NCI-H1048 (cell line): ENCODE results near the gene SLC35A3.
"Not testable (repeated sequence)": the region's sequence is repeated elsewhere in the genome, so short reads cannot be mapped to it uniquely, and the experiment has no call there.

Experiments
- DNase-seq: peaks from one replicate; lab custom pipeline; 2025; lab: John Stamatoyannopoulos, UW

The SLC35A3 gene

DNA sequence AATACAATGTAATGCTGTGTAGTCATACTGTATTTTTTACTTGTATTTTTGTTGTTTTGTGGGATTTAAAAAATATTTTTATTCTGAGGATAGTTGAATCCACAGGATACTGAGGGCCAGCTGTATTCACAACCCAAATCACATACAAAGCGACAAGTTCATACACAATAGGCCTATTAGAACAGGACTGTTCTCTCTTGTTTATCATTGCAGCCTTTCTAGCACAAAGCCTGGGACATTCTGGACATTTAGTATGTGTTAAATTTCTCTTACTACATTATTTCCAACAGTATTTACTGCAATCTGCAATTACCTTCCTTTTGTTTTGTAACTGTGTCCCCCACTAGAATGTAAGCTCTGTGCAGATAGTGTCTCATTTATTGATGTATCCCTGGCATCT, 65.4 kb downstream of the SLC35A3 start:
- no peak for DNase-seq

DNA sequence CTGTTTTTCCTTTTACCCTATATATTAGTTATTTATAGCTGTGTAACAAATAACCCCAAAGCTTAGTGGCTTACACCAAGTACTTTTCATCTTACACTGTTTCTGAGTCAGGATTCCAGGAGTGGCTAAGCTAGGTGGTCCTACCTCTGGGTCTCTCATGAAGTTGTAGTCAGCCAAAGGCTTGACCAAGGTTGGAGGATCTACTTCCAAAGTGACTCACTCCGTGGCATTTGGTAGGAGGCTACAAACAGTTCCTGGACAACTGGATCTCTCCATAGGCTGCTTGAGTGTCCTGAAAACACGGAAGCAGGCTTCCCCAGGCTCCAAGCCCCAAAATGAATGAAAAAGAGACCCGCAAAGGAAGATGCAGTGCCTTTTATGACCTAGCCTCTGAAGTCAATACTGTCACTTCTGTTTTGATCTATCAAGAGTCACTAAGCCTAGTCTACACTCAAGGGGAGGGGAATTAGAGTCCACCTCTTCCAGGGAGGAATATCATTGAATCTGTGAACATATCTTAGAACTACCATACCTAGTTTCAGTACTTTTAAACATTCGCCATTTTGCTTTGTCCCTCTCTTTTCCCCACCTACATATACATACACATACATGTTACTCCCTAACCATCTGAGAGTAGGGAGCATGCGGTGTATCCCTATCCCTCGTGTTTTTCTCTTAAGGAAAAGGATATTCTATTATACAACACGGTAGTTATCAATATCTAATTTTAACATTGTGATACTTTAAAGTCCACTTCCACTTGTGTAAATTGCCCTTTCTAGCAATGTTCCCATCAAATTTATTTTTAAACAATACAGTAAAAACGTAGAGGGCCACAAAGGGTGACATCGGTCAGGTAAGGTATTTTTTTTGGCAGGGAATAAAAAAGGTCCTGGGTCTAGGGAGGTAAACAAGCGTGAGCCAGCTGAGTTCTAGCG, 67.2 kb downstream of the SLC35A3 start:
- DNase-seq = no peak

DNA sequence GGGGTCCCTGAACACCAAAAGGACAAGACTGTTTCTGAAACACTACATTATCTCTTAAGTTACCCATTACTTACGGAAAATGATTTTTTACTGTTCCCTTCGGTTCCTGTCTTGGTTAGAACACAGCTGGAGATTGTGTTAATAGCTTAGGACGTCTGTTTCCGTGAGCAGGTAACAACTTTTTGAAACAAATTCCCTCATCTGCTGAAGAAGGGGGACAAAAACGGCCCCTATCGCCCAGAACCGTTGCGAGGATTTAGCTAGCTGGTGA, 67.8 kb downstream of the SLC35A3 start:
- DNase-seq = no peak

DNA sequence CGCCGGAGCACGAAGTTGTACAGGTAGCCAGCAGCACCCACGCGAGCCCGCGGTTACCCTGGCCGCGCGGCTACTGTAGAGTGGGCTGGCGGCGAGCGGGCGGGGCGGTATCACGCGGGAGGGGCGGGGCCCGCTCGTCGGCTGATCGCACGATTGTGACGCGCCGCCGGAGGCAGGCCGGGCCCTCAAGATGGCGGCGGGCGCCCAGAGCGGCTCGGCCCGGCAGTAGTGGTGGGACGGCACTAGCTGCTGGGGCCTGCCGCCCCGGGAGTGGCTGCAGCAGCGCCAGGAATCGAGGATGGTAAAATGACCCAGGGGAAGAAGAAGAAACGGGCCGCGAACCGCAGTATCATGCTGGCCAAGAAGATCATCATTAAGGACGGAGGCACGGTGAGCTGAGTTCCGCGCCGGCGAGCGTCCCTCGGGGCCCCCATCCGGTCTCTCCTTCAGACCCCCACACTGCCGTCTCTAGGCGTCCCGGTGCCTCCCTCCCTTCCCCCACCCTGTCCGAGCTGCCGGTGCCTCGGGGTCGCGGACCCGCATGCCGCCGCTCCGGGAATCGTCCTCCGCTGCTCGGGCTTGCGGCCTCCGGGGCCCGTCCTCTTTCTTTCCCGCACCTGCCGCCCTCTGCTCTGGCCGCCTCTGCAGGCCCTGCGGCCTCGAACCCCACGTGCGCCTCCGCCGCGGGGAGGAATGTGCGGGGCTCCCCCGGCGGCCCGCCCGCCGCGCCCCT, 68.3 kb downstream of the SLC35A3 start:
- DNase-seq = peak; percentile 61

DNA sequence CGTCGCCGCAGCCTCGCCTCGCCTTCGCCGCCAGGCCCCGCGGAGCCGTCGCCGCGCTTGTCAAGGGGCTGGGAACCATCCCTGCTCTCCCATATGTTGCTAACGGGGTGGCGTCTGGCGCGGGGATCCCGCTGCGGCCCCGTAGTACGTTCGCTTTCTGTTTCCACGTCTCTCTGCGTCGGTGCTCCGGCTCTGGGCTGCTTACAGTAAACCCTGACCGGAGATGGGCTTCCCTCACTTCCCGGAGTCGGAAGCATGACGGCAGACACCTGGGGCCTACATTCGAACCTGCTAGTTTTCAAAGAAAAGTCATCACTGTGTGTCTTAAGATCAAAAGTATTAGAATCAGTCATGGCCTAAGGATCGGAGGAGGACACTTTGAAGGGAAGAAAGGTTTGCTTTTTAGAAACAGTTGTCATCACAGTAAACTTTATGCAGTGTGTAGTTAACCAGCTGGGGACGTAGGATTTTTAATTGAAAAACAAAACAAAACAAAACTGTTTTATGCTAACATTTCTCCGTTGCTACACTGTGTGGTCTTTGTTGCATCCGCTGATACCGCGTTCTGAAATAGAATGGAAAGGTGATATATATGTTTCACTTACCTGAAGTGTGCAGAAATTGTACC, 69.0 kb downstream of the SLC35A3 start:
- DNase-seq = no peak

DNA sequence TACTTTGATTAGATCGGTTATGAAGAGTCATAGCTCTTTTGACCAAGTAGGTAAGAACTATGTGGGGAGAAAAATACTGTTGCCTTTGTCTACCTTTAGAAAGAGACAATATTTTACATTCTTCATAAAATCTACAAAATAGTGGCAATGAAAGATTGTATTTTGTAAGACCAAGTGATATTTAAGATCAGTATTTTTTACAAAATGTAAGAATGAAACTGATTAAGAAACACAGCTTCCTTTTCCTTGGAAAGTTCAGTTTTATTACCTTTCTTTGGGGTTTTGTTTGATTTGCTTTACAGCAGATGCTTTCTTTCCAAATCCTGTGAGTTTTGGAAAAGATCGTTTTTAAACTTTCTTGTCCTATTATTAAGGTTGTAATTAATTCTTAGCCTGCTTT, 69.8 kb downstream of the SLC35A3 start:
- DNase-seq = no peak

DNA sequence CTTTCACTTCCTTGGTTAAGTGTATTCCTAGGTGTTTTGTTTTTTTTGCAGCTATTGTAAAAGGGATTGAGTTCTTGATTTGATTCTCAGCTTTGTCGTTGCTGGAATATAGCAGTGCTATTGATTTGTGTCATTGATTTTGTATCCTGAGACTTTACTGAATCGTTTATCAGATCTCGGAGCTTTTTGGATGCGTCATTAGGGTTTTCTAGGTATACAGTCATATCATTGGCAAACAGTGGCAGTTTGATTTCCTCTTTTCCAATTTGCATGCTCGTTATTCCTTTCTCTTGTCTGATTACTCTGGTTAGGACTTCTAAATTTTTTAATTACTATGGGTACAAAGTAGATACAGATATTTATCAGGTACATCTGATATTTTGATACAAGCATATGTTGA, 75.4 kb downstream of the SLC35A3 start:
- DNase-seq = no peak

DNA sequence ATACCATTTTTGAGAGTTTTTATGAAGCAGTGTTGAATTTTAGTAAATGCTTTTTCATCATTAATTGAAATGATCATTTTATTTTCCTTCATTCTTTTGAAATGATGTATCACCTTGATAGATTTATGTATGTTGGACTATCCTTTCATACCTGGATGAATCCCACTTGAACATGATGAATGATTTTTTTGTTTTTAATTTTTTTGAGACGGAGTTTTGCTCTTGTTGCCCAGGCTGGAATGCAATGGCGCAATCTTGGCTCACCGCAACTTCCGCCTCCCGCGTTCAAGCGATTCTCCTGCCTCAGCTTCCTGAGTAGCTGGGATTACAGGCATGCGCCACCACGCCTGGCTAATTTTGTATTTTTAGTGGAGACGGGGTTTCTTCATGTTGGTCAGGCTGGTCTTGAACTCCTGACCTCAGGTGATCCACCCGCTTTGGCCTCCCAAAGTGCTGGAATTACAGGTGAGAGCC, 77.5 kb downstream of the SLC35A3 start:
- DNase-seq = not testable (repeated sequence)

DNA sequence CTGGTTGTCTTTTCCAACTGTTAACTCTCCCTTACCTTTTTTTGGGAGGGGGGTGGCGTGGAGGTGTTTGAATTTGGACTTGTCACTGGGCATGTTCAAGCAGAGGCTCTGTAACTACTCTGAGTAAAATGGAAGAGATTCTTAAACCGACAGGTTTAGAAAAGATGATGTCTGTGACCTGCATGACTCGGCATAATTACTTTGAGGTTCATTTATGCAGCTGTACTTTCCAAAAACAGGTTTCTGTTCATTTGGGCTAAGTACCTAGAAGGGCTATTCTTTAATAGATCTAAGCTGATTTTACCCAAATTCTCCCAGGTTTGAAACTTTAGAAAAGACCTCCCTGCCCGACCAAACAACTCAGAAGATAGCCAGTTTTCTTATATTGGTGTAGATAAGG, 80.3 kb downstream of the SLC35A3 start:
- DNase-seq = no peak

DNA sequence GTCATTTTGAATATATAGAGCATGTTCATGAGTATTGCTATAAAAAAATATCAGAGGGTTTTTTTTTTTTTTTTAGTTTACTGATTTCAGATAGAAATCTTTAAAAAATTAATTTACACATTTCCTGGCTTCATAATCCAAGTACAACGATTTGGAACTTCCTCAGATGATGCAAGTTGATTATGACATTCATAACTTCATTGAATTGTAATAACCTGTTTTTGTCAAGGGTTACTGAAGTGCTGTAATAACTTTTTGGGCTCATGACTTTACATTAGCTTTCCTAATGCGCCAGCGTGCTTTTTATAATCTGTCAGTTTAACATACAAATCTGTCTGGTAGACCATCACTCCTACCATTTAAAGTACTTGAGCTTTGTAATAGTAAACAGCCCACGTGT, 81.6 kb downstream of the SLC35A3 start:
- DNase-seq = no peak

DNA sequence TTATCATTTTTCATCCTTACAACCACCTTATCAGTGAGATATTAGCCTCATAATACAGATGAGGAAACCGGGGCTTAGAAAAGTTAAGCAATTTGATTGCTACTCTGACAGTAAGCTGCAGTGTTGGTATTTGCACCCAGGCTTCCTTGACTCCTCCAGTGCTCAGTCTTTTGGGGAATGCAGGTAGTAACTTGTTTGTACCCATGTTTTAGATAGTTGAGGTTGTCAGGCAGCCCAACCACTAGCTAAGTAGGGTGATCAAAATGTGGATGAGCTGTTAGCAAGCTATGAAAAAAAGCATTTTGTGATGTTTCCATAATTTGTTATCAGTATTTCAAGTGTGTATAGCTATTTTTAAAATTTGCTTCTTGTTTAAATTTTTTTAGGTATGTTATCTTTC, 82.1 kb downstream of the SLC35A3 start:
- no peak for DNase-seq

DNA sequence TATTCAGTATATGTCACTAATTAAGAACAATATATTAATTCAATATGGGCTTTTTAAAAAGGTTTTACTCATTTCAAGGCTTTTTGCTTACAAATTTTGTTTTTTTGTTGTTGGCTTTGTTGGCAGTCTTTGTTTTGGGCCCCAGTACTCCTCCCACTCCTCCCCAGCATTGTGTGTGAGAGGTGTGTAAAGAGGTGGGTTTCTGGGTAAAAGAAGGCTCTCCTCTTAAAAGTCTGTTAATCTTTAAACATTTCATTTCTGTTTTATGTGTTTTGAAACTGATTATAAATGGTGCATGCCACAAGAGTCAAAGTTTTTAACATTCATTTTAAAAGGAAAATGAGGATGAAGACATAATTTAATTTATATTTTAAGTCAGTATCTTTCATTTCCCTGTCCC, 83.3 kb downstream of the SLC35A3 start:
- DNase-seq = no peak

DNA sequence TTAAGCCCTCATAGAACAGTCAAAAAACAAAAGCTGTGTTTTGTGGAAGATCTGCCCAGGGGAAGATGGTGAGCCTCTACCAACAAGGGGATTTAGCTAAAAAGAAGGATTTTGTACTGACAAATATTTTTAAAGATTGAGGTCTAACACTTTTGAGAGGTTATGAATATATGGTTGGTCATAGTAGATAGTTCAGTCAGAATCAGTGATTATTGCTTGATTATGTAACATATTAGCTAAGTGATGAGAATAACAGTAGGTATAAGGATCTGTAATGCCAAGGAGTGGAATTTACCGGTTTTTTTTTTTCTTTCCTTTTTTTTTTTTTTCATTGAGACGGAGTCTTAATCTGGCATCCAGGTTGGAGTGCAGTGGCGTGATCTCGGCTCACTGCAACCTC, 83.9 kb downstream of the SLC35A3 start:
- no peak for DNase-seq

DNA sequence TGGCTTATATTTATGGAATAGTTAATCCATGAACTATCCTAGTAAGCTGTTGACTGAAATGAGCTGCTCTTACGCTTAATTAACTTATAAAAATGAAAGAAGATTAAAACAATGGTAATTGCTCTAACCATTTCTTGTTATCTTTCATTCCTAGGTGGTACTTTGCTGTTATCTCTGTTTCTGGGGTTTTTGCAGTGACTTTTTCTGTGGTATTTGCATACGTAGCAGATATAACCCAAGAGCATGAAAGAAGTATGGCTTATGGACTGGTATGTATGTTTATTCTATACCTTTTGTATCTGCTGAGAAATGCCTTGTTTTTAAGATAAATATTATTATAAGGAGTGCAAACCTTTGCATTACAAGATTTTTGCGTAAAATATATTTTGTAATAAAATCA, 91.9 kb downstream of the SLC35A3 start:
- no peak for DNase-seq

DNA sequence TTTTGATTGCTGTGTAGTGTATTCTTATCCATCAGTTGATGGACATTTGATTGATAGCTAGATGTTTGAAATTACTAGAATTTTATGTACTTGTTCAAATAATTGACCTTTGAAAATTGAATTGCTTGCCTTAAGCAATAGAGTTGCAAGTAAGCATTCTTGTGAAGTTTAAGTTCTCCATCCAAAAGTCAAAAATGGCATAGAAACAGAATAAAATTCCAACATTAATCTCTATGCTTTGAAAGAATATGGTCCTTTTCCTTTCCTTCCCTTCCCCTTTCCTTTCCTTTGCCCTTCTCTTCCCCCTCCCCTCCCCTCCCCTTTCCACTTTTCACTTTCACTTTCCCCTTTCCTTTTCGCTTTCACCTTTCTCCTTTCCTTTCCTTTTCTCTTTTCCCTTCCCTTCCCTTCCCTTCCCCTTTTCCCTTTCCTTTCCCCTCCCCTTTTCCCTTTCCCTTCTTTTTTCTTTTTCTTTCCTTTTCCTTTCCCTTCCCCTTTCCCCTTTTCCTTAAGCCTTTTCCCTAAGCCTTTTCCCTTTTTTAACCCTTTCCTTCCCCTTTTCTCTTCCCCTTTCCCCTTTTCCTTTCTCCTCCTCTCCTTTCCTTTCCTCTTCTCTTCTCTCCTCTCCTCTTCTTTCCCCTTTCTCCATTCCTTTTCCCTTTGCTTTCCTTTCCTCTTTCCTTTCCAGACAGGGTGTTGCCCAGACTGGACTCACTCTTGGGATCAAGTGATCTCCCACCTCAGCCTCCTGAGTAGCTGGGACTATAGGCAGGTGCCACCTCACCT, 95.6 kb downstream of the SLC35A3 start:
- no peak for DNase-seq

DNA sequence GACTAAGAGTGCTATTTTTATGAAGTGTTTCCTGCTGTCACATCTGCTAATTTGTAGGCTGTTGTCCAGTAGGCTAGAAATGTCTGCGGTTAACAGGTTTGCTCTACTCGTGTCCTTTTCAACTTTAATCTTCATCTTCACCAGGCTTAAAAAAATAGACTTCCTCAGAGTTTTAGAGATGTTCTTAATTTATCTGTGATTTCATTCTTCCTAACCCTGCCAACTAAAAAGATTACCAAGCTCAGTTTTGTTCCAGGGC, 96.1 kb downstream of the SLC35A3 start:
- DNase-seq = no peak

DNA sequence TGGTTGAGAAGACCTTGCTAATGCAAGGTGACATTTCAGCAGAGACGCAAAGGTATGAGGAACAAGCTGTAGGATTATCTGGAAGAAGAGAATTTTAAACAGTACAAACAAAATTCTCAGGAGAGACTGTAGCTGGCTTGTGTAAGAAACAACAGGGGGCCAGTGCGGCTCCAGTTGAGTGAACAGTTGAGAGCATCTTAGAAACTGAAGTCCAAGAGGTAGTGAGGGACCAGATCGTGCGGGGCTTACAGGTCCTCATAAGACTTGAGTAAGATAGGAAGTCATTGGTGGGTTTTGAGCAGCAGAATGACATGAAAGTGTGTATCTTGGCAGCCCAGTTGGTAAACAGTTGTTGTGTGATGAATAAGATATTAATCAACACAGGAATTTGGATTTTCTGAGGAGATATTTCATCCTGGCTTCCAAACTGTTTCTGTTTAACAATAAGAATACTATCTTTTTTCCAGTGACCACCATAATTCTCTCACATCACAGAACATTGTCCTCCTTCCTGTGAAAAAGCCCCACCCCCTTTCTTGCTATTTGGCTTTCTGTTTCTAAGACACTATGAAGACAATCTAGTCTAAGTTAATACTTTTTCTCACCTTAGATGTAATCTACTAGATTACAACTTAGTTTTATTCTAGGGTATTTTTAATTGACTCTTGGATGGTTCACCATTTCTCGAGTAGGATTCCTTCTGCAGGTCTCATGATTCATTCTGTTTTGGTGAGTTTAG, 100.6 kb downstream of the SLC35A3 start:
- no peak for DNase-seq

DNA sequence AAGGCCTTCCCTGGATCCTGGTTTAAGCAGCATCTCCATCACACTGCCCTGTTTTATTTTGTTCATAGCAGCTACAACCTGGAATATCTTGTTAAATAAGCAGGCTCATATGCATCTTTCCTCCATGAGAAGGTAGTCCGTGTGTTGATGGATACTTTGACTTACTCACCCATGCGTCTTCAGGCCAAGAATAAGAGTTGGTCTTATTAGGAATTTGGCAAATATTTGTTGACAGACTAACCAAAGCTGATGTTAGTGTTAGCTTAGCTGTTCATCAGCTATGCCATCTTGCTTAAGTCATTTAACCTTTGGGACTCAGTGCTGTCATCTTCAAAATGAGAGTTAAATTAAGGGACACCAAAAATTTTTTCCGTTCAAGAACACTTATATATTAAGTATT, 103.7 kb downstream of the SLC35A3 start:
- no peak for DNase-seq

DNA sequence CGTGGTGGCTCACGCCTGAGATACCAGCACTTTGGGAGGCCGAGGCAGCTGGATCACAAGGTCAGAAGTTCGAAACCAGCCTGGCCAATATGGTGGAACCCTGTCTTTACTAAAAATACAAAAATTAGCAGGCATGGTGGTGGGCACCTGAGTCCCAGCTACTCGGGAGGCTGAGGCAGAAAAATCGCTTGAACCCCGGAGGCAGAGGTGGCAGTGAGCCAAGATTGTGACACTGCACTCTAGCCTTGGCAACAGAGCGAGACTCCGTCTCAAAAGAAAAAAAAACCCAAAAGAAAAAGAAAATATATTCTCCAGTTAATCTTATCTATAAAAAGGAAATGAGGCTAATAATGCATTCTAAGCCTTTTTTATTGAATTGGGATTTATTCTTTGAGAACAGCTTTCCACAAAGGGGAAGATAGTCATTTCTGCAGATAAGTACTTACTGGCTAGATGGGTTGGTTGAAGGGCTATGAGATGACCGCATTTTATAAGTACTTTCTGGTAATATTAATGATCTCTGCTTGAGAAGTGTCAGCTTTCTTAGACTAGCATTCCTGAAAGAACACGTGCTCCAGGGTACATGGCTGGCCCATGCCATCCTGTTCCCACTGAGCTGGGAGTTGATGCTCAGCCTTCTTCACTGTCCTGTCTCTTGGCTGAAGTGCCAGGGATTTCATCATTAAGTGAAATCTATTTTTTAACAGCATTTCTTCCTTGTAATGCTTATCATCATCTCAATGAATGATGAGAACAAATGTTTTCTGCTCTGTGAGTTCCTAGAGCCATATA, 105.0 kb downstream of the SLC35A3 start:
- DNase-seq = no peak

DNA sequence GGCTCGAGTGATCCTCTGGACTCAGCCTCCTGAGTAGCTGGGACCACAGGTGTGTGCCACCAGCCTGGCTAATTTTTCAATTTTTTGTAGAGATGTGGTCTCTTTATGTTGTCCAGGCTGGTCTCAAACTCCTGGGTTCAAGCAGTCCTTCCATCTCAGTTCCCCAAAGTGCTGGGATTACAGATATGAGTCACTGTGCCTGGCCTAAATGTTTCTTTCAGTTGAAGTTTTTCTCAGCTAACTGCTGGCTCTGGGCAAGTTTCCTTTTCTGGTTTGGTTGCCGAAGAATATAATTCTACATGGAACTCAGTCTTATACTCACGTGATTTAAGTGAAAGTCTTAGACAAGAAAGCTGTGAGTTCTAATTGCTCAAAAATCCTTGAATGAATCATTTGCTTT, 106.0 kb downstream of the SLC35A3 start:
- DNase-seq = no peak

DNA sequence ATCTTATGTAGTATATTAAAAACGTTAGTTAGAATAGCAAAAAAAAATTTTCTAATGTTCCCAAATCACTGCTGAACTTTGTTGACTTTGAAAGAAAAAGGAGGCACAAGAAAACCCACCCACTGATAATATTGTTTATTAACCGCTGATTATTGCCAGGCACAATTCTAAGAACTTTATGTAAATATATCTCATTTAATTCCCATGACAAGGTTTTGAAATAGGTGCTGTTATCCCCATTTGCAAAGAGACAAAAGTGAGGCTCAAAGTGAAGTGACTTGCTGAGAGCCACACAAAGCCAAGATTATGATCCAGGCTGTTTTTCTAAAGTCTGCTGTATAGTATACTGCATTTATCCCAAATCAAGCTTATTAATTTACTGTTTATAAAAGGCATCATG, 106.5 kb downstream of the SLC35A3 start:
- no peak for DNase-seq
